ENCODE results near the gene PPP1R37.

PPP1R37 gene

GRCh38 chr19:45140144-45140503 is 47.1 kb downstream of the PPP1R37 start:
- in situ Hi-C loops (cut with HindIII; ENCODE audit: low sequenced_read_pairs): no loop called here
- no peak for DNase-seq (ENCODE audit: low read depth)
- no peak overlapping the region for H3K4me3 ChIP-seq (ENCODE audit: low read depth, low read length)
- no peak for TF ChIP-seq CTCF (IDR thresholded peaks at IDR 0.05; ENCODE audit: low read depth, low read length, missing control alignments)

GRCh38 chr19:45140533-45140932 is 47.6 kb downstream of the PPP1R37 start:
- in situ Hi-C loops (cut with HindIII; ENCODE audit: low sequenced_read_pairs): no loop called here
- no peak overlapping the region for H3K4me3 ChIP-seq (ENCODE audit: low read depth, low read length)
- no peak for DNase-seq (ENCODE audit: low read depth)
- no peak for TF ChIP-seq CTCF (IDR thresholded peaks at IDR 0.05; ENCODE audit: low read depth, low read length, missing control alignments)

GRCh38 chr19:45141203-45141900 is 48.4 kb downstream of the PPP1R37 start:
- TF ChIP-seq CTCF (IDR thresholded peaks at IDR 0.05; ENCODE audit: low read depth, low read length, missing control alignments): no peak
- no peak for DNase-seq (ENCODE audit: low read depth)
- in situ Hi-C loops (cut with HindIII; ENCODE audit: low sequenced_read_pairs): no loop called here
- no peak overlapping the region for H3K4me3 ChIP-seq (ENCODE audit: low read depth, low read length)

- DNase-seq (ENCODE audit: low read depth): no peak
- H3K4me3 ChIP-seq (ENCODE audit: low read depth, low read length): no peak overlapping the region
- in situ Hi-C loops (cut with HindIII; ENCODE audit: low sequenced_read_pairs): no loop called here
- no peak for TF ChIP-seq CTCF (IDR thresholded peaks at IDR 0.05; ENCODE audit: low read depth, low read length, missing control alignments)
These were observed 49.2 kb downstream of the PPP1R37 start for GRCh38 chr19:45142016-45142725.

GRCh38 chr19:45142726-45143110 is 49.7 kb downstream of the PPP1R37 start:
- no peak for DNase-seq (ENCODE audit: low read depth)
- TF ChIP-seq CTCF (IDR thresholded peaks at IDR 0.05; ENCODE audit: low read depth, low read length, missing control alignments): no peak
- H3K4me3 ChIP-seq (ENCODE audit: low read depth, low read length): no peak overlapping the region
- in situ Hi-C loops (cut with HindIII; ENCODE audit: low sequenced_read_pairs): no loop called here

GRCh38 chr19:45144431-45145269 is 51.7 kb downstream of the PPP1R37 start:
- H3K4me3 ChIP-seq (ENCODE audit: low read depth, low read length): no peak overlapping the region
- DNase-seq (ENCODE audit: low read depth): no peak
- no peak for TF ChIP-seq CTCF (IDR thresholded peaks at IDR 0.05; ENCODE audit: low read depth, low read length, missing control alignments)
- in situ Hi-C loops (cut with HindIII; ENCODE audit: low sequenced_read_pairs): no loop called here

All from astrocyte of the cerebellum (primary cell).